Right lobe of liver (tissue), 4 donors: ENCODE data around the gene MESP2.

ENCODE experiments used
- CTCF ChIP-seq, 4 donors: fragments of 200-600 bp in 3 of 4; fragments of 450-650 bp in 1 of 4; IDR thresholded peaks; one replicate each; pipeline versions ENCODE4 v1.5.1 to v1.8.0; 2016 to 2022; ENCODE audit warnings: antibody characterized with exemption in 4 of 4, mild to moderate bottlenecking in 2 of 4
- POLR2A ChIP-seq: fragments of 450-650 bp; IDR thresholded peaks from one replicate; pipeline ENCODE4 v1.6.1; 2017; ENCODE audit warnings: antibody characterized with exemption, mild to moderate bottlenecking
- donor health status: DM: no; HTN: no; CAD: no.
- donor health status: DM: no; HTN: no; CAD: no.
- donor health status: DM: no; HTN: yes; CAD: no.

- TF ChIP-seq CTCF (IDR thresholded peaks at IDR 0.05) = no peak
- no peak for TF ChIP-seq POLR2A
These were observed 27.1 kb upstream of the MESP2 start for GRCh38 chr15:89749054-89749453.
